ENCODE measurements around the gene SLC39A7. TPM values are rescaled to one million over a fixed set of nuclear protein-coding genes. Genes with fewer than 3 reads are reported as not detected.
A peak's percentile ranks its signal among the peaks of the same experiment; 100 is the strongest.

The SLC39A7 gene
- total and polyA plus RNA-seq, 2 of the 13 experiments (the other 11 are each of a cell fraction or from before 2014, with no cell fraction given): 142 to 229 TPM

GRCh38 chr6:33192671-33193602 is 7.7 kb upstream of the SLC39A7 start:
- H3K4me3 ChIP-seq (replicated peaks in 1 of 3; ENCODE audit: insufficient read depth in 1 of 3, low read depth in 2 of 3, low read length in 3 of 3): no peak overlapping the region
- intact Hi-C loops (cut with micrococcal nuclease; ENCODE audit: unreplicated experiment) (no loop called here), in situ Hi-C loops (cut with HindIII; ENCODE audit: extremely low pct_ligation_motif_present, low pct_unique_long_range_greater_than_20kb) (no loop called here)
- H3K36me3 ChIP-seq (replicated peaks in 1 of 2; ENCODE audit: control insufficient read depth in 1 of 2, insufficient read depth in 2 of 2, low read length in 2 of 2): peaks cover 19 to 34% of the 10 kb centered on the region in 2 experiments
- CTCF ChIA-PET (ENCODE audit: low intra/inter-chr PET ratio, low total read pairs): no interaction called here
- no peaks in the 10 kb centered on the region for H3K79me2 ChIP-seq (ENCODE audit: insufficient read depth, low read length)
- POLR2A ChIA-PET: interaction anchor here (1.6 kb wide), 1 partner anchor 16 kb away, joined by 5 read pairs; the partner anchor contains the start of gene RING1
- no peak overlapping the region for H2AFZ ChIP-seq (ENCODE audit: low read length)
- H3K27ac ChIP-seq (ENCODE audit: extremely low read length, insufficient read depth, low read length): no peak overlapping the region
- H3K9me3 ChIP-seq (ENCODE audit: low read length): no peaks in the 10 kb centered on the region
- H3K27me3 ChIP-seq (ENCODE audit: control insufficient read depth in 1 of 2, insufficient read depth in 2 of 2, low read length in 2 of 2): peaks cover 0 to 15% of the 10 kb centered on the region in 2 experiments; a peak in 1 of 5 replicates
- no TSS peak for BruUV-seq (replicated peaks)
- TF ChIP-seq AGO2 (optimal IDR thresholded peaks at IDR 0.05; ENCODE audit: low read depth, low read length): peak; percentile 76
- no peak for TF ChIP-seq NFKB2 (CRISPR knock-in tag; IDR thresholded peaks at IDR 0.05; ENCODE audit: borderline replicate concordance)
- TF ChIP-seq RBFOX2 (IDR thresholded peaks at IDR 0.05; ENCODE audit: low read depth, low read length): peak; percentile 67
- no peak for TF ChIP-seq ZNF839 (CRISPR knock-in tag; IDR thresholded peaks at IDR 0.05; ENCODE audit: borderline replicate concordance)
- TF ChIP-seq ZBTB14 (CRISPR knock-in tag; IDR thresholded peaks at IDR 0.05): no peak
- no peak for TF ChIP-seq ZNF460 (CRISPR knock-in tag; IDR thresholded peaks at IDR 0.05; ENCODE audit: borderline replicate concordance)
- FAIRE-seq (no peak), ATAC-seq (no peak), DNase-seq (ENCODE audit: low spot score) (no peak)
- H3K9ac ChIP-seq (ENCODE audit: insufficient read depth, low read depth, low read length): no peak overlapping the region
- peaks cover 11% of the 10 kb centered on the region for H4K20me1 ChIP-seq (ENCODE audit: insufficient read depth, low read length)
- H3K4me1 ChIP-seq (ENCODE audit: insufficient read depth, low read length): peaks cover 45% of the 10 kb centered on the region
- H3K4me2 ChIP-seq (ENCODE audit: low read depth, low read length): no peak overlapping the region
- WGBS (ENCODE audit: low lambda C conversion rate): 92% methylated on average over 70 of the region's 72 CpGs
